ENCODE data around the gene ENTHD1. TPM values are rescaled to one million over a fixed set of nuclear protein-coding genes. Genes with fewer than 3 reads are reported as not detected.
A peak's percentile ranks its signal among the peaks of the same experiment; 100 is the strongest.

Gene ENTHD1
- total and polyA plus RNA-seq, 10 donors, result 0.09 to 0.59 (median 0.14) TPM; not detected in 5

GRCh38 chr22:39809772-39810557, 83.6 kb downstream of the ENTHD1 start:
- 71 to 90% (median 81%) methylated on average over 4 of the region's 4 CpGs for WGBS, 5 donors
- DNase-seq, result no peak
- Histone ChIP-seq H3K9me3 (no peaks in the 10 kb centered on the region), H3K36me3 (no peaks in the 10 kb centered on the region), H3K4me1 (no peaks in the 10 kb centered on the region), H3K4me3 (no peak overlapping the region), H3K27me3 (replicated peaks in 1 of 7) (peaks cover 0 to 10% (median 4%) of the 10 kb centered on the region in 7 donors), H3K27ac (no peak overlapping the region)
- intact Hi-C loops (cut with DNase I; ENCODE audit: low total_unique reads), result no loop called here
- TF ChIP-seq POLR2A (IDR thresholded peaks at IDR 0.05), result no peak

GRCh38 chr22:39808081-39808480, 85.5 kb downstream of the ENTHD1 start:
- intact Hi-C loops (cut with DNase I; ENCODE audit: low total_unique reads), result no loop called here
- 42 to 53% (median 49%) methylated on average over 3 of the region's 3 CpGs for WGBS, 5 donors
- TF ChIP-seq, protein P1, sequence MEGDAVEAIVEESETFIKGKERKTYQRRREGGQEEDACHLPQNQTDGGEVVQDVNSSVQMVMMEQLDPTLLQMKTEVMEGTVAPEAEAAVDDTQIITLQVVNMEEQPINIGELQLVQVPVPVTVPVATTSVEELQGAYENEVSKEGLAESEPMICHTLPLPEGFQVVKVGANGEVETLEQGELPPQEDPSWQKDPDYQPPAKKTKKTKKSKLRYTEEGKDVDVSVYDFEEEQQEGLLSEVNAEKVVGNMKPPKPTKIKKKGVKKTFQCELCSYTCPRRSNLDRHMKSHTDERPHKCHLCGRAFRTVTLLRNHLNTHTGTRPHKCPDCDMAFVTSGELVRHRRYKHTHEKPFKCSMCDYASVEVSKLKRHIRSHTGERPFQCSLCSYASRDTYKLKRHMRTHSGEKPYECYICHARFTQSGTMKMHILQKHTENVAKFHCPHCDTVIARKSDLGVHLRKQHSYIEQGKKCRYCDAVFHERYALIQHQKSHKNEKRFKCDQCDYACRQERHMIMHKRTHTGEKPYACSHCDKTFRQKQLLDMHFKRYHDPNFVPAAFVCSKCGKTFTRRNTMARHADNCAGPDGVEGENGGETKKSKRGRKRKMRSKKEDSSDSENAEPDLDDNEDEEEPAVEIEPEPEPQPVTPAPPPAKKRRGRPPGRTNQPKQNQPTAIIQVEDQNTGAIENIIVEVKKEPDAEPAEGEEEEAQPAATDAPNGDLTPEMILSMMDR (IDR thresholded peaks at IDR 0.05 in 8 of 11, conservative IDR thresholded peaks at IDR 0.05 in 3 of 11), result peak in 7 of 11 experiments; percentile 9 to 43 (median 25)
- no peak for TF ChIP-seq POLR2A (IDR thresholded peaks at IDR 0.05)
- no peak for DNase-seq
- Histone ChIP-seq H3K4me3 (no peak overlapping the region), H3K27me3 (replicated peaks in 1 of 7) (peaks cover 0 to 12% (median 4%) of the 10 kb centered on the region in 7 donors), H3K4me1 (no peaks in the 10 kb centered on the region), H3K9me3 (no peaks in the 10 kb centered on the region), H3K36me3 (no peaks in the 10 kb centered on the region), H3K27ac (no peak overlapping the region)

GRCh38 chr22:39806109-39806508, 87.5 kb downstream of the ENTHD1 start:
- 20 to 45% (median 35%) methylated on average over 2 of the region's 2 CpGs for WGBS, 5 donors
- TF ChIP-seq POLR2A (IDR thresholded peaks at IDR 0.05) (no peak), POLR2AphosphoS5 (IDR thresholded peaks at IDR 0.05) (no peak)
- TF ChIP-seq, protein P1 (IDR thresholded peaks at IDR 0.05 in 8 of 11, conservative IDR thresholded peaks at IDR 0.05 in 3 of 11), result no peak
- peaks cover 0 to 16% (median 0%) of the 10 kb centered on the region in 7 donors for H3K27me3 ChIP-seq (replicated peaks in 1 of 7)

DNA sequence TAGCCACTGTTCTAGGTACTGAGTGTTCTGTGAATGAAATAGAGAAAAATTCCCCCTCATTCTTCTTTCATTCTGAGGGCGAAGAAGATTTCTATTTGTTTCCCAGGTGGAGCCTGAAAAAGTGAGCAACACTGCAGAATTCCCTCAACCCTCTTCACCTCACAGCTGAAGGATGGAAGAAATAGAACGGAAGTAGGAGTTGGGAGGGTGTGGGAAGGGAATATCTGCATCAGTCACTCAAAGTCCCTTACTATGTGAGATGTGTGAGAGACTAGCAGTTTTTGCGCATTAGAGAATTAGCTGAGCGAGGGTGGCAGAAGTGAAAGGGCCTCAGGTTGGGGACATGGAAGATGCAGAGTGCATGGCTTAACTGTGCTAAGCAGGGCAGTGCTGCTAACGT, 88.4 kb downstream of the ENTHD1 start:
- intact Hi-C loops (cut with DNase I; ENCODE audit: low total_unique reads), result no loop called here

More at GRCh38 chr22:39806109-39806508, 87.5 kb downstream of the ENTHD1 start:
- Histone ChIP-seq H3K4me1 (no peaks in the 10 kb centered on the region), H3K27ac (no peak overlapping the region), H3K36me3 (no peaks in the 10 kb centered on the region), H3K4me3 (no peak overlapping the region), H3K9me3 (no peaks in the 10 kb centered on the region)
- intact Hi-C loops (cut with DNase I; ENCODE audit: low total_unique reads), result no loop called here
- DNase-seq, result no peak

DNA sequence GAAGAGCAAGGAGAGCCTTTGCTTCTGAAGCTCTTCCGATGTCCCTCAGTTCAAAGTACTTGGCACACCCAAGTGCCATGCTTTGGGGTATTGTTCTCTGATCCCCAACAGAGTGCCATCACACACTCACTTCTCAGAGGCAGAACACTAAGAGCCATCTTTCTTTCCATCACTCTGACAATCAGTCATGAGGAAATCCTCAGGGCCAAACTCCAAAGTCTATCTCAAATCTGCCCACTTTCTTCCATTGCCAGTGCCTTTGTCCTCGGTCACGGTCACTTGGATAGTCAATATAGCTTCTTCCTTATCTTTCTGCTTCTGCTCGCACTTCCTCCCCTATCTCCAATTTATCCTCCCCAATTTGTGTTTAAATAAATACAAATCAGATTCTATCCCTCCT, 90.9 kb downstream of the ENTHD1 start:
- intact Hi-C loops (cut with DNase I; ENCODE audit: low total_unique reads), result no loop called here
- no peak overlapping the region for H3K27ac ChIP-seq
- no peaks in the 10 kb centered on the region for H3K36me3 ChIP-seq
- peaks cover 0 to 12% (median 0%) of the 10 kb centered on the region in 7 donors for H3K27me3 ChIP-seq (replicated peaks in 1 of 7)
- DNase-seq, result no peak
- no peaks in the 10 kb centered on the region for H3K4me1 ChIP-seq
- peaks cover 0 to 28% (median 18%) of the 10 kb centered on the region in 8 donors for H3K9me3 ChIP-seq
- 90 to 95% (median 91%) methylated on average over 4 of the region's 4 CpGs for WGBS, 5 donors
- H3K4me3 ChIP-seq, result no peak overlapping the region
- TF ChIP-seq POLR2AphosphoS5 (IDR thresholded peaks at IDR 0.05), result no peak
- TF ChIP-seq, protein P1 (IDR thresholded peaks at IDR 0.05 in 8 of 11, conservative IDR thresholded peaks at IDR 0.05 in 3 of 11), result no peak
- TF ChIP-seq POLR2A (IDR thresholded peaks at IDR 0.05), result no peak

More for the DNA sequence above, 88.4 kb downstream of the ENTHD1 start:
- H3K4me1 ChIP-seq, result no peaks in the 10 kb centered on the region
- H3K36me3 ChIP-seq, result no peaks in the 10 kb centered on the region
- H3K27me3 ChIP-seq (replicated peaks in 1 of 7), result peaks cover 0 to 12% (median 0%) of the 10 kb centered on the region in 7 donors
- no peak overlapping the region for H3K4me3 ChIP-seq
- 78 to 85% (median 80%) methylated on average over 5 of the region's 5 CpGs for WGBS, 5 donors
- no peak overlapping the region for H3K27ac ChIP-seq
- peaks cover 0 to 3% (median 0%) of the 10 kb centered on the region in 8 donors for H3K9me3 ChIP-seq
- no peak for DNase-seq
- no peak for TF ChIP-seq POLR2A (IDR thresholded peaks at IDR 0.05)
